ENCODE results near the gene CDKN2B. TPM values are rescaled to one million over a fixed set of nuclear protein-coding genes. Genes with fewer than 3 reads are reported as not detected.

CDKN2B gene
- total RNA-seq, 1 donor from 2014 or later, result 45.2 TPM

DNA sequence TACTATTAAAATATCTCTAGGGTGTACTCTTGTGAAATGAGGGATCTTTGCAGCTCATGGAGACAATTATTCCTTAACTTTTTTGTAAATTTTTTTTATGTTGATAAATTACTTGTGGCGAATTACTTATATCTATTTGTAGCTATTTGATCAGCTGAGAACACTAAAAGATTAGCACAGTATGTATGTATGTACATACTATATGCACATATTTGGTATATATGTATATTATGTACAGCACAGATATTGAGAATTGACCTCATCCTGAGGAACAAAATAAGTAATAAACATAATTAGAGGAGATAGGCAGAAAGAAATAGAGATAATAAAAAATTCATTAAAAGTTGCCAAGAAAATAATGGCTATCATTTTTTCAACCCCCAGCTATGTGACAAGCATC, 26.7 kb downstream of the CDKN2B start:
- TF ChIP-seq, protein P1, sequence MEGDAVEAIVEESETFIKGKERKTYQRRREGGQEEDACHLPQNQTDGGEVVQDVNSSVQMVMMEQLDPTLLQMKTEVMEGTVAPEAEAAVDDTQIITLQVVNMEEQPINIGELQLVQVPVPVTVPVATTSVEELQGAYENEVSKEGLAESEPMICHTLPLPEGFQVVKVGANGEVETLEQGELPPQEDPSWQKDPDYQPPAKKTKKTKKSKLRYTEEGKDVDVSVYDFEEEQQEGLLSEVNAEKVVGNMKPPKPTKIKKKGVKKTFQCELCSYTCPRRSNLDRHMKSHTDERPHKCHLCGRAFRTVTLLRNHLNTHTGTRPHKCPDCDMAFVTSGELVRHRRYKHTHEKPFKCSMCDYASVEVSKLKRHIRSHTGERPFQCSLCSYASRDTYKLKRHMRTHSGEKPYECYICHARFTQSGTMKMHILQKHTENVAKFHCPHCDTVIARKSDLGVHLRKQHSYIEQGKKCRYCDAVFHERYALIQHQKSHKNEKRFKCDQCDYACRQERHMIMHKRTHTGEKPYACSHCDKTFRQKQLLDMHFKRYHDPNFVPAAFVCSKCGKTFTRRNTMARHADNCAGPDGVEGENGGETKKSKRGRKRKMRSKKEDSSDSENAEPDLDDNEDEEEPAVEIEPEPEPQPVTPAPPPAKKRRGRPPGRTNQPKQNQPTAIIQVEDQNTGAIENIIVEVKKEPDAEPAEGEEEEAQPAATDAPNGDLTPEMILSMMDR (IDR thresholded peaks at IDR 0.05; ENCODE audit: unreplicated experiment), result no peak
- Mint-ChIP-seq H3K27me3 (ENCODE audit: low read depth) (peaks cover 69% of the 10 kb centered on the region), H3K4me1 (peaks cover 7% of the 10 kb centered on the region), H3K36me3 (no peaks in the 10 kb centered on the region), H3K4me3 (no peak overlapping the region), H3K27ac (no peak overlapping the region), H3K9me3 (no peaks in the 10 kb centered on the region)
- DNase-seq (ENCODE audit: low spot score in 2 of 2, unreplicated experiment in 2 of 2), result no peak

DNA sequence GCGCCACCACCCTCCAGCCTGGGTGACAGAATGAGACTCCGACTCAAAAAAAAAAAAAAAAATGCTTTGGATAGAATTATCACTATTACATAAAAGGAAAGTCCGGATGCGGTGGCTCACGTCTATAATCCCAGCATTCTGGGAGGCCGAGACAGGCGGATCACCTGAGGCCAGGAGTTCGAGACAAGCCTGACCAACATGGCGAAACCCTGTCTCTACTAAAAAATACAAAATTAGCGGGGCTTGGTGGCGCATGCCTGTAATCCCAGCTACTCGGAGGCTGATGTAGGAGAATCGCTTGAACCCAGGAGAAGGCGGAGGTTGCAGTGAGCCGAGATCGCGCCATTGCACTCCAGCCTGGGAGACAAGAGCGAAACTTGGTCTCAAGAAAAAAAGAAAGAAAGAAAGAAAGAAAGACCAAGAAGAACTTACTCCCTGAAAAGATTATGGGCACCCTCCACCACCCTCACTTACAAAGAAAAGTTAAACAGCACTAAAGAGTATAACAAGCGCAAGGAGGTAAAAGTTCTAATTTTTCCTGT, 32.7 kb downstream of the CDKN2B start:
- TF ChIP-seq, protein P1 (IDR thresholded peaks at IDR 0.05; ENCODE audit: unreplicated experiment), result no peak
- Mint-ChIP-seq H3K4me1 (peaks cover 20% of the 10 kb centered on the region), H3K27me3 (ENCODE audit: low read depth) (peaks cover 94% of the 10 kb centered on the region), H3K36me3 (peaks cover under 1% of the 10 kb centered on the region), H3K4me3 (no peak overlapping the region), H3K27ac (no peak overlapping the region), H3K9me3 (no peaks in the 10 kb centered on the region)
- no peak for DNase-seq (ENCODE audit: low spot score in 2 of 2, unreplicated experiment in 2 of 2)

DNA sequence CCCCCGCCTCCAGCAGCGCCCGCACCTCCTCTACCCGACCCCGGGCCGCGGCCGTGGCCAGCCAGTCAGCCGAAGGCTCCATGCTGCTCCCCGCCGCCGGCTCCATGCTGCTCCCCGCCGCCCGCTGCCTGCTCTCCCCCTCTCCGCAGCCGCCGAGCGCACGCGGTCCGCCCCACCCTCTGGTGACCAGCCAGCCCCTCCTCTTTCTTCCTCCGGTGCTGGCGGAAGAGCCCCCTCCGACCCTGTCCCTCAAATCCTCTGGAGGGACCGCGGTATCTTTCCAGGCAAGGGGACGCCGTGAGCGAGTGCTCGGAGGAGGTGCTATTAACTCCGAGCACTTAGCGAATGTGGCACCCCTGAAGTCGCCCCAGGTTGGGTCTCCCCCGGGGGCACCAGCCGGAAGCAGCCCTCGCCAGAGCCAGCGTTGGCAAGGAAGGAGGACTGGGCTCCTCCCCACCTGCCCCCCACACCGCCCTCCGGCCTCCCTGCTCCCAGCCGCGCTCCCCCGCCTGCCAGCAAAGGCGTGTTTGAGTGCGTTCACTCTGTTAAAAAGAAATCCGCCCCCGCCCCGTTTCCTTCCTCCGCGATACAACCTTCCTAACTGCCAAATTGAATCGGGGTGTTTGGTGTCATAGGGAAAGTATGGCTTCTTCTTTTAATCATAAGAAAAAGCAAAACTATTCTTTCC, 34.2 kb downstream of the CDKN2B start:
- H3K27ac Mint-ChIP-seq, result peak overlapping the region; percentile 84
- peaks cover 24% of the 10 kb centered on the region for H3K4me1 Mint-ChIP-seq
- peak in 1 of 2 experiments; percentile 69 for DNase-seq (ENCODE audit: low spot score in 2 of 2, unreplicated experiment in 2 of 2)
- no peaks in the 10 kb centered on the region for H3K9me3 Mint-ChIP-seq
- TF ChIP-seq, protein P1 (IDR thresholded peaks at IDR 0.05; ENCODE audit: unreplicated experiment), result no peak
- H3K4me3 Mint-ChIP-seq, result peak overlapping the region; percentile 83
- peaks cover 12% of the 10 kb centered on the region for H3K36me3 Mint-ChIP-seq
- H3K27me3 Mint-ChIP-seq (ENCODE audit: low read depth), result peaks cover 98% of the 10 kb centered on the region

DNA sequence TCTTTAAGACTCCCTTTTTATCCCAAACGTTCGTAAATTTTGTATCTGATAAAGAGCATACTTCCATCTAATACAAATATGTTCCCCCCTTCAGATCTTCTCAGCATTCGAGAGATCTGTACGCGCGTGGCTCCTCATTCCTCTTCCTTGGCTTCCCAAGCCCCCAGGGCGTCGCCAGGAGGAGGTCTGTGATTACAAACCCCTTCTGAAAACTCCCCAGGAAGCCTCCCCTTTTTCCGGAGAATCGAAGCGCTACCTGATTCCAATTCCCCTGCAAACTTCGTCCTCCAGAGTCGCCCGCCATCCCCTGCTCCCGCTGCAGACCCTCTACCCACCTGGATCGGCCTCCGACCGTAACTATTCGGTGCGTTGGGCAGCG, 34.8 kb downstream of the CDKN2B start:
- Mint-ChIP-seq H3K36me3 (peaks cover 16% of the 10 kb centered on the region), H3K27me3 (ENCODE audit: low read depth) (peaks cover 98% of the 10 kb centered on the region), H3K9me3 (no peaks in the 10 kb centered on the region), H3K27ac (peak overlapping the region; percentile 83), H3K4me1 (peaks cover 24% of the 10 kb centered on the region), H3K4me3 (peak overlapping the region; percentile 83)
- TF ChIP-seq, protein P1 (IDR thresholded peaks at IDR 0.05; ENCODE audit: unreplicated experiment), result no peak
- DNase-seq (ENCODE audit: low spot score in 2 of 2, unreplicated experiment in 2 of 2), result no peak

DNA sequence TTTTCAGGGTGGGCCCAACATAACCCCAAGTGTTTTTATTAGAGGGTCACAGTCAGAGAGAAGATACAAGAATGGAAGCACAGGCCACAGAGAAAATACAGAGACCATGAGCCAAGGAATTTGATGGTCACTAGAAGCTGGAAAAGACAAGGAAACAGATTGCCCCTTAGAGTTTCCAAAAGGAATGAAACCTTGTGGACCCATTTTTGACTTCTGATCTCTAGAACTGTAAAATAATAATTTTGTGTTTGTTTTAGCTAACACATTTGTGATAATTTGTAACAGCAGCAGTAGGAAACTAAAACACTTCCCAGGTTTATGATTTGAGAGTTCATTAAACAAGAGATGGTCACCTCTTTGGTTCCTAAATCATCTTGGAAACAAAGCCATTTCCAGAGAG, 36.7 kb downstream of the CDKN2B start:
- Mint-ChIP-seq H3K36me3 (peaks cover 32% of the 10 kb centered on the region), H3K4me1 (peaks cover 27% of the 10 kb centered on the region), H3K4me3 (no peak overlapping the region), H3K27ac (no peak overlapping the region), H3K9me3 (no peaks in the 10 kb centered on the region), H3K27me3 (ENCODE audit: low read depth) (peaks cover 99% of the 10 kb centered on the region)
- TF ChIP-seq, protein P1 (IDR thresholded peaks at IDR 0.05; ENCODE audit: unreplicated experiment), result no peak
- DNase-seq (ENCODE audit: low spot score in 2 of 2, unreplicated experiment in 2 of 2), result no peak

Data from mesothelial cell of epicardium (in vitro differentiated cells).